22Rv1 (cell line): ENCODE data around the gene DOHH.

Experiments
- CTCF ChIP-seq: fragments of 450-650 bp; IDR thresholded peaks from 2 replicates; pipeline ENCODE4 v1.5.1; 2017; ENCODE audit warnings: mild to moderate bottlenecking
- ZFX ChIP-seq: fragments of 450-650 bp; IDR thresholded peaks from 2 replicates; pipeline ENCODE4 v1.6.1; 2017; ENCODE audit warnings: antibody characterized with exemption, borderline replicate concordance

GRCh38 chr19:3519126-3519525, 18.7 kb upstream of the DOHH start:
- TF ChIP-seq CTCF (no peak), ZFX (no peak)
